ENCODE data around the gene NANP.

Gene NANP

DNA sequence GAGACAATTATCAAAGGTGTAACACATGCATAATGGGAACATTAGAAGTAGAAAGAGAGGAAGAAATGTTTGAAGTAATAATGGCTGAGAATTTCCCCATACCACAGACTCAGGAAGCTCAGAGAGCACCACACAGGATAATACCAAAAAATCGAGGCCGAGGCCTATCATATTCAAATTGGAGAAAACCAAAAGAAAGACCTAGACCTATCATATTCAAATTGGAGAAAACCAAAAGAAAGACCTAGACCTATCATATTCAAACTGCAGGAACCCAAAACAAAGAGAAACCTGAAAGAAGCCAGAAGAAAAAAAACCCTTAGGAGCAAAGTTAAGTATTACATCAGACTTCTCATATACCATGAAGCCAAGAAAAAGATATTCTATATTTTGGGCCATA is 56.5 kb downstream of the NANP start:
- DNase-seq: no peak

DNA sequence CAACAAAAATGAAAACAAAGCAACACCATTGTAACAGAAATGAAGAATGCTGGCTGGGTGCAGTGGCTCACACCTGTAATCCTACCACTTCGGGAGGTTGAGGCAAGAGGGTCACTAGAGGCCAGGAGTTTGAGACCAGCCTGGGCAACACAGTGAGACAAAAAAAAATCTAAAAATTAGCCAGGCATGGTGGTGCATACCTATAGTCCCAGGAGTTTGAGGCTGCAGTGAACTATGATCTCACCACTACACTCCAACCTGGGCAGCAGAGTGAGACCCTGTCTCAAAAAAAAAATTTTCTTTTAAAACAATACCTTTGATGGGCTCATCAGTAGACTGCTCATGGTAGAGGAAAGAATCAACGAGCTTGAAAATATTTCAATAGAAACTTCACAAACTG is 57.0 kb downstream of the NANP start:
- DNase-seq: no peak

DNA sequence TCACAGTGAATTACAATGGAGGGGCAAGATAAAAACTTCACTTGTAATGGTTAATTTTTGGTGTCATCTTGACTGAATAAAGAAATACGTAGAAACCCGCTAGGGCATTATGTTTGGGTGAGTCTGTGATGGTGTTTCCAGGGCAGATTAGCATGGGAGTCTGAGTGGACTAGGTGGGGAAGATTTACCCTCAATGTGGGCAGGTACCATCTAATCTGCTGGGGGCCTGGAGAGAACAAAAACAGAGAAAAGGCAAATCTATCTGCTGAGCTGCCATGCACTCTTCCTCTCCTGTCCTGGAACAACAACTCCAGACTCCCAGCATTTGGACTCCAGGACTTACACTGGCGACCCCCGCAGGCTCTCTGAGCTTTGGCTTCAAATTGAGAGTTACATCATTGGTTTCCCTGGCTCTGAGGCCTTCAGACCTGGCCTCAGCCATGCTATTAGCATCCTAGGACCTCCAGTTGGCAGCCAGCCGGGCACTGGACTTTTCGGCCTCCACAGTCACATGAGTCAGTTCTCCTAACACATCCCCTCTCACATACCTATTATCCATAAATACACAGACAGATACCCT is 58.1 kb downstream of the NANP start:
- DNase-seq: no peak

- DNase-seq: no peak
Measured at GRCh38 chr20:25563876-25564275, 59.9 kb downstream of the NANP start.

GRCh38 chr20:25563362-25563761 is 60.5 kb downstream of the NANP start:
- no peak for DNase-seq
